Panc1 (cell line): ENCODE results near the gene NSD1. TPM values are rescaled to one million over a fixed set of nuclear protein-coding genes. Genes with fewer than 3 reads are reported as not detected.

ENCODE experiments used
- ATAC-seq: fragments of 200-7000 bp; cut with Tn5 transposase; 2 replicates; pipeline ENCODE4 v1.9.1; 2020; ENCODE audit warnings: mild to moderate bottlenecking, moderate library complexity
- BruUV-seq: library from RNA; stranded (reverse); fragments of 400-500 nt; replicated peaks from 2 replicates; lab custom pipeline; 2021; lab: Mats Ljungman, UMichigan
- CTCF ChIA-PET: fragments of 300-600 bp; sonication (Branson Sonifier 250); formaldehyde crosslinking; loops from one replicate; lab custom pipeline; 2022; ENCODE audit warnings: antibody characterized with exemption; lab: Charles Lee
- POLR2A ChIA-PET: fragments of 300-600 bp; sonication (Branson Sonifier 250); formaldehyde crosslinking; loops from one replicate; lab custom pipeline; 2022; ENCODE audit warnings: antibody characterized with exemption; lab: Charles Lee
- DNase-seq: peaks from one replicate; pipeline ENCODE4 v3.0.0-alpha.2; 2010; ENCODE audit warnings: low read depth, low spot score
- H3K27ac ChIP-seq: 2 replicates; pipeline ENCODE4 v1.5.1; 2011; ENCODE audit warnings: mild to moderate bottlenecking, low read length, inconsistent platforms
- H3K27me3 ChIP-seq: fragments of 200-500 bp; sonication (Bioruptor generic); 2 replicates; pipeline ENCODE4 v1.6.0; 2014; ENCODE audit warnings: low read length, inconsistent platforms; ENCODE audit not compliant: control insufficient read depth, insufficient read depth
- H3K36me3 ChIP-seq: fragments of 200-500 bp; sonication (Bioruptor generic); 2 replicates; pipeline ENCODE4 v1.5.1; 2014; ENCODE audit warnings: inconsistent platforms, mild to moderate bottlenecking, low read length, moderate library complexity; ENCODE audit not compliant: control insufficient read depth, insufficient read depth
- H3K4me1 ChIP-seq: 2 replicates; pipeline ENCODE4 v1.5.1; 2011; ENCODE audit warnings: inconsistent platforms, mild to moderate bottlenecking, low read length, moderate library complexity; ENCODE audit not compliant: control insufficient read depth, insufficient read depth
- H3K4me3 ChIP-seq, 2 experiments: 2 replicates each; pipeline ENCODE4 v1.5.1; 2011 to 2012; ENCODE audit warnings: low read depth in 2 of 2, low read length in 2 of 2, mild to moderate bottlenecking in 2 of 2, inconsistent platforms in 1 of 2, moderate library complexity in 1 of 2
- H3K9me3 ChIP-seq: fragments of 200-500 bp; sonication (Bioruptor generic); 2 replicates; pipeline ENCODE4 v1.5.1; 2014; ENCODE audit warnings: low read depth, mild to moderate bottlenecking, inconsistent platforms, low read length, moderate library complexity; ENCODE audit not compliant: control insufficient read depth, insufficient read depth
- POLR2AphosphoS5 ChIP-seq: IDR thresholded peaks from 2 replicates; pipeline ENCODE4 v1.6.1; 2012; ENCODE audit warnings: mild to moderate bottlenecking, low read depth, low read length, moderate library complexity
- SIN3A ChIP-seq: IDR thresholded peaks from 2 replicates; pipeline ENCODE4 v1.6.1; 2012; ENCODE audit warnings: low read depth, mild to moderate bottlenecking, low read length, moderate library complexity, borderline replicate concordance; ENCODE audit not compliant: insufficient read depth
- TCF7L2 ChIP-seq: IDR thresholded peaks from 2 replicates; pipeline ENCODE4 v1.6.1; 2011; ENCODE audit warnings: mild to moderate bottlenecking, low read depth, low read length, inconsistent platforms
- in situ Hi-C: cut with HindIII; loops from 2 replicates; pipeline ENCODE4 v1.10.0; 2016; ENCODE audit warnings: low sequenced_read_pairs, low pct_unique_long_range_greater_than_20kb
- intact Hi-C: fragments of 100-400 bp; cut with micrococcal nuclease; formaldehyde crosslinking; loops from one replicate; pipeline ENCODE4 v1.10.0; 2022; ENCODE audit not compliant: unreplicated experiment
- total RNA-seq: library from RNA; stranded (reverse); gene quantifications from one replicate; pipeline ENCODE4 v1.2.1, GENCODE V29; 2021; ENCODE audit not compliant: unreplicated experiment
- TF ChIP-seq, protein P1 (sequence below): fragments of 450-650 bp; IDR thresholded peaks from 2 replicates; pipeline ENCODE4 v1.5.1; 2017; ENCODE audit warnings: mild to moderate bottlenecking
- TF ChIP-seq, protein P2 (sequence below), 2 experiments: IDR thresholded peaks; 2 replicates each; pipeline ENCODE4 v1.6.1; 2011 to 2012; ENCODE audit warnings: low read depth in 2 of 2, control low read depth in 1 of 2, low read length in 1 of 2, mild to moderate bottlenecking in 1 of 2, moderate library complexity in 1 of 2; ENCODE audit not compliant: insufficient read depth in 1 of 2

NSD1 gene
- total RNA-seq, 1 experiment from 2014 or later: 58.7 TPM

DNA sequence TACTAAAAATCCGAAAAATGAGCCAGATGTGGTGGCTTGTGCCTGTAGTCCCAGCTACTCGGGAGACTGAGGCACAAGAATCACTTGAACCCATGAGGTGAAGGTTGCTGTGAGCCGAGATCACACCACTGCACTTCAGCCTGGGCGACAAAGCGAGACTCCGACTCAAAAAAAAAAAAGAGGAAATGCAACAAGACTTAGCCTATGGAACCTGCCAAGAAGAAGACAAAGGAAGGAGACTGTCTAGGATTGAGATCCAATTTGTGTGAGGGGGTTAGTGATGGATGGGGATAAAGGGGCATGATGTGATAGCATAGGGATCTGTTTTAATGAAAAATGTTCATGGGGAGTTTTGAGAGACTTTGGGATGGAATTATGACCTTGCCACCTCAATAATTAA, 97.1 kb downstream of the NSD1 start:
- ATAC-seq (no peak), DNase-seq (no peak)
- BruUV-seq: no TSS peak
- Histone ChIP-seq H3K4me3 (no peak overlapping the region), H3K27ac (no peak overlapping the region), H3K27me3 (no peaks in the 10 kb centered on the region), H3K4me1 (no peaks in the 10 kb centered on the region), H3K9me3 (no peaks in the 10 kb centered on the region), H3K36me3 (no peaks in the 10 kb centered on the region)
- CTCF ChIA-PET: no interaction called here
- intact Hi-C loops: no loop called here
- POLR2A ChIA-PET: interaction anchor here (0.7 kb wide), 1 partner anchor 31 kb away, joined by 6 read pairs; no protein-coding TSS in a partner anchor
- in situ Hi-C loops: no loop called here
- TF ChIP-seq, protein P1, sequence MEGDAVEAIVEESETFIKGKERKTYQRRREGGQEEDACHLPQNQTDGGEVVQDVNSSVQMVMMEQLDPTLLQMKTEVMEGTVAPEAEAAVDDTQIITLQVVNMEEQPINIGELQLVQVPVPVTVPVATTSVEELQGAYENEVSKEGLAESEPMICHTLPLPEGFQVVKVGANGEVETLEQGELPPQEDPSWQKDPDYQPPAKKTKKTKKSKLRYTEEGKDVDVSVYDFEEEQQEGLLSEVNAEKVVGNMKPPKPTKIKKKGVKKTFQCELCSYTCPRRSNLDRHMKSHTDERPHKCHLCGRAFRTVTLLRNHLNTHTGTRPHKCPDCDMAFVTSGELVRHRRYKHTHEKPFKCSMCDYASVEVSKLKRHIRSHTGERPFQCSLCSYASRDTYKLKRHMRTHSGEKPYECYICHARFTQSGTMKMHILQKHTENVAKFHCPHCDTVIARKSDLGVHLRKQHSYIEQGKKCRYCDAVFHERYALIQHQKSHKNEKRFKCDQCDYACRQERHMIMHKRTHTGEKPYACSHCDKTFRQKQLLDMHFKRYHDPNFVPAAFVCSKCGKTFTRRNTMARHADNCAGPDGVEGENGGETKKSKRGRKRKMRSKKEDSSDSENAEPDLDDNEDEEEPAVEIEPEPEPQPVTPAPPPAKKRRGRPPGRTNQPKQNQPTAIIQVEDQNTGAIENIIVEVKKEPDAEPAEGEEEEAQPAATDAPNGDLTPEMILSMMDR: no peak
- no peak for TF ChIP-seq POLR2AphosphoS5
- TF ChIP-seq, protein P2, sequence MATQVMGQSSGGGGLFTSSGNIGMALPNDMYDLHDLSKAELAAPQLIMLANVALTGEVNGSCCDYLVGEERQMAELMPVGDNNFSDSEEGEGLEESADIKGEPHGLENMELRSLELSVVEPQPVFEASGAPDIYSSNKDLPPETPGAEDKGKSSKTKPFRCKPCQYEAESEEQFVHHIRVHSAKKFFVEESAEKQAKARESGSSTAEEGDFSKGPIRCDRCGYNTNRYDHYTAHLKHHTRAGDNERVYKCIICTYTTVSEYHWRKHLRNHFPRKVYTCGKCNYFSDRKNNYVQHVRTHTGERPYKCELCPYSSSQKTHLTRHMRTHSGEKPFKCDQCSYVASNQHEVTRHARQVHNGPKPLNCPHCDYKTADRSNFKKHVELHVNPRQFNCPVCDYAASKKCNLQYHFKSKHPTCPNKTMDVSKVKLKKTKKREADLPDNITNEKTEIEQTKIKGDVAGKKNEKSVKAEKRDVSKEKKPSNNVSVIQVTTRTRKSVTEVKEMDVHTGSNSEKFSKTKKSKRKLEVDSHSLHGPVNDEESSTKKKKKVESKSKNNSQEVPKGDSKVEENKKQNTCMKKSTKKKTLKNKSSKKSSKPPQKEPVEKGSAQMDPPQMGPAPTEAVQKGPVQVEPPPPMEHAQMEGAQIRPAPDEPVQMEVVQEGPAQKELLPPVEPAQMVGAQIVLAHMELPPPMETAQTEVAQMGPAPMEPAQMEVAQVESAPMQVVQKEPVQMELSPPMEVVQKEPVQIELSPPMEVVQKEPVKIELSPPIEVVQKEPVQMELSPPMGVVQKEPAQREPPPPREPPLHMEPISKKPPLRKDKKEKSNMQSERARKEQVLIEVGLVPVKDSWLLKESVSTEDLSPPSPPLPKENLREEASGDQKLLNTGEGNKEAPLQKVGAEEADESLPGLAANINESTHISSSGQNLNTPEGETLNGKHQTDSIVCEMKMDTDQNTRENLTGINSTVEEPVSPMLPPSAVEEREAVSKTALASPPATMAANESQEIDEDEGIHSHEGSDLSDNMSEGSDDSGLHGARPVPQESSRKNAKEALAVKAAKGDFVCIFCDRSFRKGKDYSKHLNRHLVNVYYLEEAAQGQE (IDR thresholded peaks at IDR 0.05; ENCODE audit: insufficient read depth in 1 of 2, low read depth in 2 of 2, low read length in 1 of 2): no peak
- TF ChIP-seq TCF7L2: no peak

DNA sequence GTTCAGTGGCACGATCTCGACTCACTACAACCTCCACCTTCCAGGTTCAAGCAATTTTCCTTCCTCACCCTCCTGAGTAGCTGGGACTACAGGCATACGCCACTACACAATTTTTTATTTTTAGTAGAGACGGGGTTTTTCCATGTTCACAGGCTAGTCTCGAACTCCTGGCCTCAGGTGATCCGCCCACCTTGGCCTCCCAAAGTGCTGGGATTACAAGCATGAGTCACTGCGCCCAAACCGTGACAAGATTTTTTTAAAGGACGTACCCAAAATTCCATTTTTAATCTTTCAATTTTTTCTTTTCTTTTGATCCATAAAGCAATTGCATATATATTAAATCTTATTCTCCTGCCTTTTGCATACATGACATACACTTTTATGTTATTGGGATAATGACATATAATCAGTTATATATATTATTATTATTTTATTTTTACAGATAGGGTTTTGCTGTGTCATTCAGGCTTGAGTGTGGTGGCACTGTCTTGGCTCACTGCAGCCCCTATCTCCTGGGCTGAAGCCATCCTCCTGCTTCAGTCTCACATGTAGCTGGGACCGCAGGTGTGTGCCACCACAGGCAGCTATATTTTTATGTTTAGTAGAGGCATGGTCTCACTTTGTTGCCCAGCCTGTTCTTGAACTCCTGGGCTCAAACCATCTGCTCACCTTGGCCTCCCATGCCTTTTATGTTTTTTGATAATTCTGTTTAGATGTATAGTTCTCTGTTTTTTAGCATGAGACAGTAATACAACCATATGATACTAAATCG, 98.1 kb downstream of the NSD1 start:
- no peak for ATAC-seq
- H3K4me3 ChIP-seq: no peak overlapping the region
- CTCF ChIA-PET: no interaction called here
- BruUV-seq: no TSS peak
- H3K27me3 ChIP-seq: no peaks in the 10 kb centered on the region
- intact Hi-C loops: no loop called here
- no peaks in the 10 kb centered on the region for H3K9me3 ChIP-seq
- POLR2A ChIA-PET: no interaction called here
- peaks cover 2% of the 10 kb centered on the region; the same call in 1 of the 2 replicates for H3K36me3 ChIP-seq
- no peaks in the 10 kb centered on the region for H3K4me1 ChIP-seq
- DNase-seq: no peak
- TF ChIP-seq TCF7L2: no peak
- TF ChIP-seq POLR2AphosphoS5: no peak
- no peak for TF ChIP-seq SIN3A
- TF ChIP-seq, protein P1: no peak
- TF ChIP-seq, protein P2 (IDR thresholded peaks at IDR 0.05; ENCODE audit: insufficient read depth in 1 of 2, low read depth in 2 of 2, low read length in 1 of 2): no peak
- in situ Hi-C loops: no loop called here
- no peak overlapping the region for H3K27ac ChIP-seq
